ENCODE data around the gene MAP7.

GRCh38 chr6:136511926-136512325, 38.3 kb downstream of the MAP7 start:
- TF ChIP-seq CTCF (IDR thresholded peaks at IDR 0.05) (no peak), POLR2A (IDR thresholded peaks at IDR 0.05) (no peak)
